ENCODE data around the gene RFLNA. TPM values are rescaled to one million over a fixed set of nuclear protein-coding genes. Genes with fewer than 3 reads are reported as not detected.

Gene RFLNA
- total and polyA plus RNA-seq, 2 of the 4 experiments (the other 2 are of a cell fraction) = not detected

- intact Hi-C loops (cut with micrococcal nuclease) = no loop called here
Measured at GRCh38 chr12:124299628-124300388, 4.9 kb downstream of the RFLNA start.

More at GRCh38 chr12:124299628-124300388, 4.9 kb downstream of the RFLNA start:
- POLR2A ChIA-PET (ENCODE audit: unreplicated experiment) = no interaction called here
- in situ Hi-C loops (cut with MboI; ENCODE audit: low sequenced_read_pairs) (no loop called here), dilution Hi-C loops (cut with HindIII; ENCODE audit: low sequenced_read_pairs, unreplicated experiment) (no loop called here)
- no peaks in the 10 kb centered on the region; the same call in 1 of the 2 replicates for H3K4me1 ChIP-seq (ENCODE audit: control insufficient read depth, insufficient read depth, low read length)
- H3K4ac ChIP-seq (ENCODE audit: low read depth, low read length) = no peak overlapping the region
- H3K27ac ChIP-seq (ENCODE audit: insufficient read depth, low read length) = no peak overlapping the region
- no peaks in the 10 kb centered on the region for H3K79me1 ChIP-seq (ENCODE audit: low read depth in 1 of 2, low read length in 2 of 2)
- no peak overlapping the region for H4K8ac ChIP-seq (ENCODE audit: low read depth in 2 of 2, low read length in 2 of 2)
- H3K4me2 ChIP-seq (ENCODE audit: low read depth, low read length) = no peak overlapping the region
- no peak overlapping the region for H2BK120ac ChIP-seq (ENCODE audit: low read depth, low read length)
- H2BK15ac ChIP-seq (ENCODE audit: low read depth, low read length) = no peak overlapping the region
- H2AK5ac ChIP-seq (ENCODE audit: low read depth, low read length) = no peak overlapping the region
- ATAC-seq (ENCODE audit: low read depth) (no peak), DNase-seq (no peak)
- no peak overlapping the region for H4K91ac ChIP-seq (ENCODE audit: insufficient read depth, low read depth, low read length)
- no peaks in the 10 kb centered on the region for H3K36me3 ChIP-seq (ENCODE audit: control insufficient read depth, insufficient read depth, low read length)
- no peak for TF ChIP-seq CEBPB (IDR thresholded peaks at IDR 0.05; ENCODE audit: low read depth, low read length)
- TF ChIP-seq NFE2L2 (IDR thresholded peaks at IDR 0.05; ENCODE audit: low read depth, low read length) = no peak
- no peak for TF ChIP-seq CTCF (conservative IDR thresholded peaks at IDR 0.05; ENCODE audit: low read depth, low read length)
- TF ChIP-seq, protein P1, sequence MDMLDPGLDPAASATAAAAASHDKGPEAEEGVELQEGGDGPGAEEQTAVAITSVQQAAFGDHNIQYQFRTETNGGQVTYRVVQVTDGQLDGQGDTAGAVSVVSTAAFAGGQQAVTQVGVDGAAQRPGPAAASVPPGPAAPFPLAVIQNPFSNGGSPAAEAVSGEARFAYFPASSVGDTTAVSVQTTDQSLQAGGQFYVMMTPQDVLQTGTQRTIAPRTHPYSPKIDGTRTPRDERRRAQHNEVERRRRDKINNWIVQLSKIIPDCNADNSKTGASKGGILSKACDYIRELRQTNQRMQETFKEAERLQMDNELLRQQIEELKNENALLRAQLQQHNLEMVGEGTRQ (IDR thresholded peaks at IDR 0.05; ENCODE audit: low read depth, low read length) = no peak
- H3K23ac ChIP-seq (ENCODE audit: low read depth, low read length) = no peak overlapping the region
- H3K27me3 ChIP-seq (ENCODE audit: control insufficient read depth, insufficient read depth, low read length) = peaks cover 57% of the 10 kb centered on the region
- H2AK9ac ChIP-seq (replicated peaks; ENCODE audit: low read depth, low read length, poor library complexity) = no peak overlapping the region
- H2AFZ ChIP-seq (replicated peaks; ENCODE audit: low read length, poor library complexity) = no peak overlapping the region
- H4K20me1 ChIP-seq (ENCODE audit: insufficient read depth, low read length) = no peaks in the 10 kb centered on the region
- no TSS peak for BruUV-seq (replicated peaks)
- H3K18ac ChIP-seq (ENCODE audit: low read depth, low read length) = no peak overlapping the region
- WGBS, 2 experiments (ENCODE audit: extremely low coverage in 2 of 2, insufficient read length in 1 of 2) = 44% methylated on average over 1 of the region's 9 CpGs; no CpG with 5 or more reads in 1 of the 2 experiments
- H4K5ac ChIP-seq (ENCODE audit: low read depth, low read length) = no peak overlapping the region
- peaks cover 2% of the 10 kb centered on the region; the same call in 1 of the 2 replicates for H3K9me3 ChIP-seq (ENCODE audit: control insufficient read depth, insufficient read depth, low read length)
- no peak overlapping the region for H3K4me3 ChIP-seq (ENCODE audit: insufficient read depth, low read depth, low read length)
- no peak overlapping the region for H3K56ac ChIP-seq (ENCODE audit: extremely low read depth, insufficient read depth, low read length)
- no peak overlapping the region for H3K14ac ChIP-seq (replicated peaks; ENCODE audit: low read depth, low read length)
- H3K9ac ChIP-seq (ENCODE audit: low read depth, low read length) = no peak overlapping the region
- H3K9me1 ChIP-seq (ENCODE audit: insufficient read depth, low read length) = no peaks in the 10 kb centered on the region
- no peak overlapping the region for H2BK5ac ChIP-seq (ENCODE audit: low read depth, low read length, poor library complexity, severe bottlenecking)
- H2BK20ac ChIP-seq (ENCODE audit: low read depth, low read length) = no peak overlapping the region
- CTCF ChIA-PET = interaction anchor here (0.7 kb wide), 1 partner anchor 20 kb away, joined by 3 read pairs; no protein-coding TSS in a partner anchor

All from IMR-90 (cell line).